OCI-LY7 (cell line): Measurements from ENCODE around the gene FGR.

ENCODE experiments used
- EZH2phosphoT487 ChIP-seq: fragments of 200-600 bp; sonication (generic); IDR thresholded peaks from 2 replicates; pipeline ENCODE4 v1.6.1; 2018; ENCODE audit warnings: low read depth, borderline replicate concordance, mild to moderate bottlenecking, mixed run types, antibody characterized with exemption, low read length, moderate library complexity, mixed read lengths
- TF ChIP-seq, protein P1 (sequence below): fragments of 200-600 bp; sonication (generic); conservative IDR thresholded peaks from 2 replicates; pipeline ENCODE4 v1.5.1; 2014; ENCODE audit warnings: mild to moderate bottlenecking, antibody characterized with exemption, low read length, moderate library complexity, mixed read lengths

DNA sequence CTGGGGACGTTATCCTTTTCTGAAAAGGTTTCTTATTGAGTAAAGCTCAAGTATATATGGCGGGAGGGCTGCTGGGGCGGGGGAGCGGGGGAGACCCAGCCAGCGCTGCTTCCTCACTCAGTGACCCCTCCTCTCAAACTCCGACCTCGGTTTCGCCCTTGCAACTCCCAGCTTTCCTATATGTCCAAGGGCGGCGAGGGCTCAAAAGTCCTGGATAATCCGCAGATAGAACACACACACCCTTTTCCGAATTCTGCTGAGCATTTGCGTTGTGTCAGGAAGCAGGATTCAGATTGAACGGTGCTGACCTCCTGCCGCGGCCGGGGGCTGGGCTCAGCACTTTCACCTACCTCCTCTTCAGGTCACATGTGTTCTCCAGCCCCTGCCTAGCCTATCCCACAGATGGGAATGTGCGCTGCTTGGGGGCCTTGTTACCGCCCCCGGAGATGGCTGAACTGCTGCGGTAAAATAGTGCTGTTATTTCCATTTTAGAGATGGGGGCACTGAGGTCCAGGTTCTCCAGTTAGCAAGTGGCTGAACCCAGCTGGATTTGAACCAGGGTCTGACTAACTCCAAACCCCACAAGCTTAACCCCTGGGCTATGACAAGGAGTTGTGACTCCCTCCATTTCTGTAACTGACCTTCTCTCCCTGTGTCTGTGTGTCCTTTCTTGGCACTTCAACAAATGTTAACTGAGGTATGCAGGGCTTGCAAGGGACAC lies 30.2 kb downstream of the FGR start:
- TF ChIP-seq, protein P1, sequence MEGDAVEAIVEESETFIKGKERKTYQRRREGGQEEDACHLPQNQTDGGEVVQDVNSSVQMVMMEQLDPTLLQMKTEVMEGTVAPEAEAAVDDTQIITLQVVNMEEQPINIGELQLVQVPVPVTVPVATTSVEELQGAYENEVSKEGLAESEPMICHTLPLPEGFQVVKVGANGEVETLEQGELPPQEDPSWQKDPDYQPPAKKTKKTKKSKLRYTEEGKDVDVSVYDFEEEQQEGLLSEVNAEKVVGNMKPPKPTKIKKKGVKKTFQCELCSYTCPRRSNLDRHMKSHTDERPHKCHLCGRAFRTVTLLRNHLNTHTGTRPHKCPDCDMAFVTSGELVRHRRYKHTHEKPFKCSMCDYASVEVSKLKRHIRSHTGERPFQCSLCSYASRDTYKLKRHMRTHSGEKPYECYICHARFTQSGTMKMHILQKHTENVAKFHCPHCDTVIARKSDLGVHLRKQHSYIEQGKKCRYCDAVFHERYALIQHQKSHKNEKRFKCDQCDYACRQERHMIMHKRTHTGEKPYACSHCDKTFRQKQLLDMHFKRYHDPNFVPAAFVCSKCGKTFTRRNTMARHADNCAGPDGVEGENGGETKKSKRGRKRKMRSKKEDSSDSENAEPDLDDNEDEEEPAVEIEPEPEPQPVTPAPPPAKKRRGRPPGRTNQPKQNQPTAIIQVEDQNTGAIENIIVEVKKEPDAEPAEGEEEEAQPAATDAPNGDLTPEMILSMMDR = no peak
- TF ChIP-seq EZH2phosphoT487 = no peak
